A549 treated with RU486 at 1 μM for 4 hours (cell line): ENCODE results near the gene FOCAD. TPM values are rescaled to one million over a fixed set of nuclear protein-coding genes. Genes with fewer than 3 reads are reported as not detected.

Experiments
- total RNA-seq: library from RNA; stranded (reverse); fragments of 200-300 nt; extraction: Qiagen RNA extraction; gene quantifications from 5 replicates; pipeline ENCODE4 v1.2.3, GENCODE V29; 2022; ENCODE audit warnings: low read depth

Gene FOCAD
- total RNA-seq, result 16.6 to 19.4 TPM (median 17.2 TPM) in 5 replicates

GRCh38 chr9:20684035-20684874, at the start of gene FOCAD:
Gene FOCAD (plus strand): TSS chr9:20684259. CDS start chr9:20715354, 31,095 bp downstream.

GRCh38 chr9:21031091-21031807, 347.2 kb downstream of the FOCAD start, which contains the start of gene HACD4:
Gene HACD4 (minus strand): TSS chr9:21031640. CDS start chr9:21031590, 50 bp downstream.

Other genes with a start within 250 kb of the FOCAD start
- 11.9 to 17.4 TPM (median 15.3 TPM) in 5 replicates for gene MLLT3, start 61.8 kb upstream of the FOCAD start, total RNA-seq